Measurements from ENCODE around the gene MGAT4B.

- TF ChIP-seq POLR2A (IDR thresholded peaks at IDR 0.05) = no peak
- TF ChIP-seq CTCF (IDR thresholded peaks at IDR 0.05) = no peak
- no peak for TF ChIP-seq POLR2AphosphoS5 (IDR thresholded peaks at IDR 0.05)
Measured at GRCh38 chr5:179788193-179788854, 18.3 kb downstream of the MGAT4B start.

Data from sigmoid colon (tissue), 4 donors.